MM.1S (cell line): ENCODE data around the gene ID3.

Experiments
- DNase-seq: peaks from one replicate; pipeline ENCODE4 v3.0.0-alpha.2; 2015
- H2AFZ ChIP-seq: fragments of 300-600 bp; sonication (generic); 2 replicates; pipeline ENCODE4 v1.6.0; 2016; ENCODE audit warnings: antibody characterized with exemption, low read length
- H3F3A ChIP-seq: fragments of 300-600 bp; sonication (generic); 2 replicates; pipeline ENCODE4 v1.6.1; 2016; ENCODE audit warnings: mild to moderate bottlenecking, antibody characterized with exemption, low read length, moderate library complexity, mixed read lengths; ENCODE audit not compliant: insufficient read depth
- H3K27ac ChIP-seq: fragments of 300-600 bp; sonication (generic); 2 replicates; pipeline ENCODE4 v1.5.1; 2016; ENCODE audit warnings: mild to moderate bottlenecking, low read length
- H3K27me3 ChIP-seq: fragments of 300-600 bp; sonication (generic); replicated peaks from 2 replicates; pipeline ENCODE4 v1.6.0; 2016; ENCODE audit warnings: low read length; ENCODE audit not compliant: insufficient read depth
- H3K36me3 ChIP-seq: fragments of 300-600 bp; sonication (generic); replicated peaks from 2 replicates; pipeline ENCODE4 v1.6.1; 2016; ENCODE audit warnings: mild to moderate bottlenecking, low read length, mixed read lengths; ENCODE audit not compliant: insufficient read depth
- H3K4me1 ChIP-seq: fragments of 300-600 bp; sonication (generic); 2 replicates; pipeline ENCODE4 v1.6.1; 2016; ENCODE audit warnings: low read length, mixed read lengths
- H3K4me2 ChIP-seq: fragments of 300-600 bp; sonication (generic); 2 replicates; pipeline ENCODE4 v1.6.0; 2016; ENCODE audit warnings: low read depth, low read length
- H3K4me3 ChIP-seq: fragments of 300-600 bp; sonication (generic); 2 replicates; pipeline ENCODE4 v1.5.1; 2016; ENCODE audit warnings: low read length, mixed read lengths
- H3K79me2 ChIP-seq: fragments of 300-600 bp; sonication (generic); 2 replicates; pipeline ENCODE4 v1.6.1; 2016; ENCODE audit warnings: mixed run types, low read length, mixed read lengths
- H3K9ac ChIP-seq: fragments of 300-600 bp; sonication (generic); 2 replicates; pipeline ENCODE4 v1.6.1; 2016; ENCODE audit warnings: low read length, mixed read lengths
- H3K9me2 ChIP-seq: fragments of 300-600 bp; sonication (generic); replicated peaks from 2 replicates; pipeline ENCODE4 v1.6.1; 2016; ENCODE audit warnings: mild to moderate bottlenecking, low read length, mixed read lengths; ENCODE audit not compliant: insufficient read depth
- H3K9me3 ChIP-seq: fragments of 300-600 bp; sonication (generic); replicated peaks from 2 replicates; pipeline ENCODE4 v1.6.1; 2016; ENCODE audit warnings: mild to moderate bottlenecking, low read length, mixed read lengths; ENCODE audit not compliant: insufficient read depth
- H4K20me1 ChIP-seq: fragments of 300-600 bp; sonication (generic); 2 replicates; pipeline ENCODE4 v1.6.1; 2016; ENCODE audit warnings: mild to moderate bottlenecking, low read length, moderate library complexity, mixed read lengths; ENCODE audit not compliant: insufficient read depth
- EZH2 ChIP-seq: fragments of 300-600 bp; sonication (generic); optimal IDR thresholded peaks from 2 replicates; pipeline ENCODE3; 2017; ENCODE audit warnings: low read depth, mild to moderate bottlenecking, antibody characterized with exemption, low read length, mixed read lengths
- EZH2phosphoT487 ChIP-seq: fragments of 300-600 bp; sonication (generic); IDR thresholded peaks from 2 replicates; pipeline ENCODE4 v1.6.1; 2018; ENCODE audit warnings: antibody characterized with exemption, low read length
- TF ChIP-seq, protein P1 (sequence below): fragments of 300-600 bp; sonication (generic); IDR thresholded peaks from 2 replicates; pipeline ENCODE4 v1.5.1; 2016; ENCODE audit warnings: antibody characterized with exemption, low read length, mixed read lengths

ID3 gene

DNA sequence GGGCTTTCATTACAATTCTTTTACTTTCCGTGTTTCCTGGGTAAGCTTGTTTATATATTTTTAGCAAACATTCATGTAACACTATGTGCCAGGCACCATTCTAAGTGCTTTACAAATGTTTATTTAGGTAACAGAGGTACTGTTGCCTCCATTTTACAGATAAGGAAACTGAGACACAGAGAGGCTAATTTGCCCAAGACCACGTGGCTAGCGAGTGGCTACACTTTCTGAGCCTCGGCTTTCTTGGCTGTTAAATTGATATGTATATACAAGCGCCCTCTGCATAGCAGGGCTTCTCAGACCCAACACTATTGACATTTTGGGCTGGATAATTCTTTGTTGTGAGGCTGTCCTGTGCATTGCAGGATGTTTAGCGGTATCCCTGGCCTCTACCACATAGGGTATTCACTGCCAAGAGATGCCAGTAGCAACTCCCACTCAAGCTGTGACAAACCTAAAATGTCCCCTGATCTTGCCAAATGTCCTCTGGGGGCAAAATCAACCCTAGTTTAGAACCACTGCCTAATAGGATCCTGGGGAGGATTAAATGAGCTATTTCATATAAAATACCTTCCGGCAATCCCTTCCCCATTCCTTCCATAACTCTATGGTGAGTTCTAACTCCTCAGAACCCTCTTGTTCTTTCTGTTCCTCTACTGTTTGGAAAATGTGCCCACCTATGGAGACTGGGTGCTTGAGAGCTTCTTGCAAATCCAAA lies 17.2 kb upstream of the ID3 start:
- peak overlapping the region; percentile 67 for H3K4me2 ChIP-seq
- no peaks in the 10 kb centered on the region for H3K36me3 ChIP-seq
- DNase-seq = no peak
- H3K9me3 ChIP-seq = no peaks in the 10 kb centered on the region
- peaks cover 34% of the 10 kb centered on the region for H3K27me3 ChIP-seq
- peaks cover 11% of the 10 kb centered on the region for H3F3A ChIP-seq
- peaks cover 19% of the 10 kb centered on the region for H3K4me1 ChIP-seq
- no peaks in the 10 kb centered on the region for H3K79me2 ChIP-seq
- H3K27ac ChIP-seq = no peak overlapping the region
- TF ChIP-seq EZH2 (no peak), EZH2phosphoT487 (no peak)
- TF ChIP-seq, protein P1, sequence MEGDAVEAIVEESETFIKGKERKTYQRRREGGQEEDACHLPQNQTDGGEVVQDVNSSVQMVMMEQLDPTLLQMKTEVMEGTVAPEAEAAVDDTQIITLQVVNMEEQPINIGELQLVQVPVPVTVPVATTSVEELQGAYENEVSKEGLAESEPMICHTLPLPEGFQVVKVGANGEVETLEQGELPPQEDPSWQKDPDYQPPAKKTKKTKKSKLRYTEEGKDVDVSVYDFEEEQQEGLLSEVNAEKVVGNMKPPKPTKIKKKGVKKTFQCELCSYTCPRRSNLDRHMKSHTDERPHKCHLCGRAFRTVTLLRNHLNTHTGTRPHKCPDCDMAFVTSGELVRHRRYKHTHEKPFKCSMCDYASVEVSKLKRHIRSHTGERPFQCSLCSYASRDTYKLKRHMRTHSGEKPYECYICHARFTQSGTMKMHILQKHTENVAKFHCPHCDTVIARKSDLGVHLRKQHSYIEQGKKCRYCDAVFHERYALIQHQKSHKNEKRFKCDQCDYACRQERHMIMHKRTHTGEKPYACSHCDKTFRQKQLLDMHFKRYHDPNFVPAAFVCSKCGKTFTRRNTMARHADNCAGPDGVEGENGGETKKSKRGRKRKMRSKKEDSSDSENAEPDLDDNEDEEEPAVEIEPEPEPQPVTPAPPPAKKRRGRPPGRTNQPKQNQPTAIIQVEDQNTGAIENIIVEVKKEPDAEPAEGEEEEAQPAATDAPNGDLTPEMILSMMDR = no peak
- no peaks in the 10 kb centered on the region for H3K9me2 ChIP-seq
- no peak overlapping the region for H3K9ac ChIP-seq
- no peaks in the 10 kb centered on the region for H4K20me1 ChIP-seq
- no peak overlapping the region for H2AFZ ChIP-seq
- H3K4me3 ChIP-seq = 0 out of 2 replicates have a peak overlapping the region, but pooled peaks have one; percentile 10

DNA sequence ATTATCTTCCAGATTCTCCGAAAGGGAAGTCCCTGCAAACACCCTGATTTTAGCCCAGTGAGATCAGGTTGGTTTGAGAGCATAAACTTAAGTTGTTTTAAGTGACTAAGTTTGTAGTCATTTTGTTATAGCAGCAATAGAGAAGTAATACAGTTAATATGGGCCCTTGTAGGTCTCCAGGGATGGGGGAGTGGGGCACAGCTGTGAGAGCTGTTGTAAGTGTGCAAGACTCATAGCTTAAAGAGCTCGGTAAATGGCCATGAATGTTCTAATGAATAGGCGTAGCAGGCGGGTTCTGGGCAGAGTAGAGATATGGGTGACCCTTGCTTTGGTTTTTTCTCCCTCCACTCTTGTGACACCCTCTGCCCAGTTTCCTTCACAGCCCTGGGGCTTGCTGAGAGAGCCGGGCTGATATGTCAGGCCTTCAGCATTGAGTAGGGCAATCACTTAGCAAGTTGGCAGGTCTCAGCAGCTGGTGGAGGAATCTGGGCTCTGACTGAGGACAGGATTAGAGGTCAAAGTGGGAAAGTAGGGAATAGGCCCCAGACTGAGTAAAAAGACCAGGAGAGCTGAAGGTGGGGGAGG lies 16.0 kb upstream of the ID3 start:
- H3K27me3 ChIP-seq = peaks cover 40% of the 10 kb centered on the region
- no peaks in the 10 kb centered on the region for H3K36me3 ChIP-seq
- TF ChIP-seq EZH2 = no peak
- no peak for TF ChIP-seq EZH2phosphoT487
- TF ChIP-seq, protein P1 = no peak
- H3K9me2 ChIP-seq = no peaks in the 10 kb centered on the region
- no peak overlapping the region for H2AFZ ChIP-seq
- no peaks in the 10 kb centered on the region for H4K20me1 ChIP-seq
- H3F3A ChIP-seq = peaks cover 11% of the 10 kb centered on the region
- H3K27ac ChIP-seq = no peak overlapping the region
- no peak overlapping the region for H3K4me2 ChIP-seq
- no peak for DNase-seq
- H3K9ac ChIP-seq = no peak overlapping the region
- no peak overlapping the region for H3K4me3 ChIP-seq
- H3K79me2 ChIP-seq = no peaks in the 10 kb centered on the region
- peaks cover 19% of the 10 kb centered on the region for H3K4me1 ChIP-seq
- no peaks in the 10 kb centered on the region for H3K9me3 ChIP-seq

GRCh38 chr1:23574265-23574754 lies 15.0 kb upstream of the ID3 start:
- TF ChIP-seq, protein P1 = no peak
- no peak for TF ChIP-seq EZH2phosphoT487
- no peak for TF ChIP-seq EZH2
- Histone ChIP-seq H4K20me1 (no peaks in the 10 kb centered on the region), H3K9me2 (no peaks in the 10 kb centered on the region), H3F3A (peaks cover 11% of the 10 kb centered on the region), H3K9me3 (no peaks in the 10 kb centered on the region), H3K4me3 (no peak overlapping the region), H3K36me3 (no peaks in the 10 kb centered on the region), H3K27me3 (peaks cover 47% of the 10 kb centered on the region), H3K79me2 (no peaks in the 10 kb centered on the region), H3K9ac (no peak overlapping the region), H3K4me1 (peaks cover 19% of the 10 kb centered on the region), H2AFZ (no peak overlapping the region), H3K27ac (no peak overlapping the region), H3K4me2 (no peak overlapping the region)
- no peak for DNase-seq
